GM13976 (cell line): Measurements from ENCODE around the gene WDR7.

Experiments used
- DNase-seq: peaks from one replicate; pipeline ENCODE4 v3.0.0; 2012; ENCODE audit warnings: low spot score
- in situ Hi-C: fragments of 300-500 bp; cut with MboI; formaldehyde crosslinking; loops from one replicate; pipeline ENCODE4 v1.12.0; 2022; ENCODE audit warnings: low sequenced_read_pairs, mixed read lengths, inconsistent platforms; ENCODE audit not compliant: unreplicated experiment
- TF ChIP-seq, protein P1 (sequence below): IDR thresholded peaks from 2 replicates; pipeline ENCODE4 v1.5.1; 2012; ENCODE audit warnings: borderline replicate concordance, mild to moderate bottlenecking; ENCODE audit not compliant: insufficient read depth; ENCODE audit errors: extremely low read depth, missing control alignments, control extremely low read depth

The WDR7 gene

DNA sequence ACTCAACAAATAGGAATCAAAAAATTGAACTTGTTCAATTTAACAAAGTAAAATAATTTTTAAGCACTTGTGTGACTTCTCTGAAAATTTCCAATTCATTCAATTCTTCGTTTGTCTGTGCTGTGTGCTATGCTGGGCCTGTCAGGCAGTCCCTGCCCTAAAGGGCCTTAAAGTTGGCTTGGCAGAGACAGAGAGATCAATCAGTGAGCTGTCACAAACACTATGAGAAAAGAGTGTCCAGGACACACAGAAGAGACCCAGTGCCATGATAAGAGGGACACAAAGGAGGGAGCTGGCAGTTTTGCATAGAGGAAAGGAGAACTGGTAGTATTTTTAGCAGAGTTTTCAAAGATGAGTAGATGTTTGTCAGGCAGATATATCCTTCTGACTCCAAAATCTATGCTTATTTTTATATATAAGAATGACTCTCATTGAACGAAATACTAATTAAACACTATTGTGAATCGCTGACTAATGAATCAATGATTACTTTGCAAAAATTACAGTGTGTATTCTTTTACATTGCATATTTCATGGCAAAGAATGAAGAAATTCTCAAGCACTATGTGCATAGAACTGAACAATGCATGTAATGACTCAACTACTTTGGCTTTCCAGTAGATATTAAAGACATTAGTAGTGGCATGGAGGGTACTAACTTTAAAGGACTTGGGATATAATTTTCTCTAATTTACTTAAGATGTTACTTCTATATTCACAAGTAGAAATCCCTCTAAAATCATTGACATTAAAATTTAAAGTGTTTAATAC, 302.5 kb downstream of the WDR7 start:
- TF ChIP-seq, protein P1, sequence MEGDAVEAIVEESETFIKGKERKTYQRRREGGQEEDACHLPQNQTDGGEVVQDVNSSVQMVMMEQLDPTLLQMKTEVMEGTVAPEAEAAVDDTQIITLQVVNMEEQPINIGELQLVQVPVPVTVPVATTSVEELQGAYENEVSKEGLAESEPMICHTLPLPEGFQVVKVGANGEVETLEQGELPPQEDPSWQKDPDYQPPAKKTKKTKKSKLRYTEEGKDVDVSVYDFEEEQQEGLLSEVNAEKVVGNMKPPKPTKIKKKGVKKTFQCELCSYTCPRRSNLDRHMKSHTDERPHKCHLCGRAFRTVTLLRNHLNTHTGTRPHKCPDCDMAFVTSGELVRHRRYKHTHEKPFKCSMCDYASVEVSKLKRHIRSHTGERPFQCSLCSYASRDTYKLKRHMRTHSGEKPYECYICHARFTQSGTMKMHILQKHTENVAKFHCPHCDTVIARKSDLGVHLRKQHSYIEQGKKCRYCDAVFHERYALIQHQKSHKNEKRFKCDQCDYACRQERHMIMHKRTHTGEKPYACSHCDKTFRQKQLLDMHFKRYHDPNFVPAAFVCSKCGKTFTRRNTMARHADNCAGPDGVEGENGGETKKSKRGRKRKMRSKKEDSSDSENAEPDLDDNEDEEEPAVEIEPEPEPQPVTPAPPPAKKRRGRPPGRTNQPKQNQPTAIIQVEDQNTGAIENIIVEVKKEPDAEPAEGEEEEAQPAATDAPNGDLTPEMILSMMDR, result no peak
- DNase-seq, result no peak
- in situ Hi-C loops, result no loop called here

DNA sequence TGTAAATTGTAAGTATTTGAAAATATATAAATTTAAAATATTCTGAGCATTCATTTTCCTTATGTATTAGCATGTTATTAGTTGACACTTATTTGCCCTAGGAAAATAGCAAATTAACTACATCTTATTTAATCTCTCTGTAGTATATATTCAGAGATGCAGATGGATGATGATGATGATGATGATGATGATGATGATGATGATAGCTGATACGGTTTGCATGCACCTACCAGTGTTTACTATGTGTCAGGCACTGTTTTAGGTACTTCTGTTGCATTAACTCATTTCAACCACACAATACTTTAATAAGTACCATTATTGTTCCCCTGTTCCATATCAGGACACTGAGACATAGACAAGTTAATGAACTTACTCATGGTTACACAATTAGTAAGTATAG, 304.3 kb downstream of the WDR7 start:
- DNase-seq, result no peak
- TF ChIP-seq, protein P1, result no peak
- in situ Hi-C loops, result no loop called here

DNA sequence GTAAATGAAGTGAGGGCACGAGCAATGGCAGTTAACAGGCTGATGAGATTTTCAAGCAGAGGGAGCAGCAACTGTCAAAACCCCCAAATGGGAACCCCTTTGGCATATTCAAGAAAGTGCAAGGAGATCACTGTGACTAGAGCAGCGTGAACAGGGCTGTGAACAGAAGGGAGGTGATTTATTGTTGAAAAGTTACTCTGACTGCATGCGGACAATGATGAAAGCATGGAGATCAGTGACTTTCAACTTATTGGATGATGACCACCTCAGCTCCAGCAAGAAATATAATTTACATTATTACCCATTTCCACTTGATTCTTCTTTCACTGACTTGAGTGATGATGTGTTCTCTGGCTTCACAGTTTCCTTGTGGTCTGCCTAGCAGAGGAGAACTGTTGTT, 308.0 kb downstream of the WDR7 start:
- TF ChIP-seq, protein P1, result no peak
- DNase-seq, result no peak
- in situ Hi-C loops, result no loop called here

DNA sequence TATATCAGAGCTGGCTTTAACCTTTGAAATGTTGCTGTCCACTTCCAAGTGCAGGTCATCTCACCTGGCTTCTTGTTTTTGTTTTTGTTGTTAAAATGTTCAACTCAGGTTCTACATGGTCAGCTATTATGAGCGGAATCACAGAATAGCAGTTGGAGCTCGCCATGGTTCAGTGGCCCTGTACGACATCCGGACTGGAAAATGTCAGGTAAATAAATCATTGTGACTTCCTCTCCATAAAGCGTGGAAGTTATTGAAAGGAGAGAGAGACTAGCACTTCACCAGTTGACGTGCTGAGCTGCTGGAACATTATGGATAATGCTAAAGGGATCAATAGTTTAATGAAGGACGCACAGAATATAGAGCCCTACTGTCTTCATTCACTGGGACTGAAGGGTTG, 311.2 kb downstream of the WDR7 start:
- in situ Hi-C loops, result no loop called here
- TF ChIP-seq, protein P1, result no peak
- DNase-seq, result no peak

DNA sequence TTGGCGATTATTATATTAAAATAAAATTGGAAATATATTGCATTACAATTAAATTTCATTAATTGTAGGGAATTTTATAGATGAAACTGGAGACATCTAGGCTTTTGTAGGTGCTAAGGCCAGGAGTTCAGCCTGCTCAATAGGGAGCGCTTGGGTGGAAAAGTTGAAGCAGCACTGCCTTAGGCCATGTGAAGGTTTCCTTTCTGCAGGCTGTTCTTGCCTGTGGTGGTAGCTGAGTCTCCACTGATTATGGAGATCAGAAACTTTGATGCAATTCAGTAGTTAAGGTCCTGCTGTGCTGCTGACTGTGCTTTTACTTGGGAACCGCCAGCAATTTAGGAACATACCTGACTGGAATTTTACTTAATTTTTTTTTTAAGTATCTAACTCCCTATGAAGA, 315.9 kb downstream of the WDR7 start:
- TF ChIP-seq, protein P1, result no peak

DNA sequence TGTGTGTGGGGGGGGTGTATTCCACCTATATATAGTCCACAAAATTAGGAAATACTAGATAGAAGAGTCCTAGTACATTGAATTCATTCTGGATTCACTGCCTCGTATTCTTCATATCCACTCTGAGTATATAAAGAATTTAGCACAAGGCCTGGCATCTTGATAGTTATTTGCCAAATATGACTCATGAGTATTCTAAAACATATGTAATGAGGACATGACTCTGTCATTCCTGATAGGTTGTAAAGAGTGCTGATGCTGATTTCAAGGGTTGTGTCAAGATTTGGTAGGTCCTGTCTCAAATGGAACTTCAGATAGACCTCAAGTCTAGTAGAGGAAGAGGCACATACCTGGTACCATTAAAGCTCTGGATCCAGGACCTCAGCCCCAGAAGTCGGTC, 322.3 kb downstream of the WDR7 start:
- no peak for DNase-seq
- TF ChIP-seq, protein P1, result no peak
- in situ Hi-C loops, result no loop called here

More for the DNA sequence above, 315.9 kb downstream of the WDR7 start:
- DNase-seq, result no peak
- in situ Hi-C loops, result no loop called here
